CD4-positive, alpha-beta T cell treated with Interleukin-21 for 1 hour (primary cell): ENCODE measurements around the gene TCEAL7.

ENCODE experiments used
- DNase-seq: peaks from one replicate; pipeline ENCODE4 v3.0.0-alpha.2; 2020

Gene TCEAL7

GRCh38 chrX:103369479-103369878 is 39.4 kb downstream of the TCEAL7 start:
- DNase-seq, result no peak

- no peak for DNase-seq
Observed at GRCh38 chrX:103372886-103373285, 42.8 kb downstream of the TCEAL7 start.

DNA sequence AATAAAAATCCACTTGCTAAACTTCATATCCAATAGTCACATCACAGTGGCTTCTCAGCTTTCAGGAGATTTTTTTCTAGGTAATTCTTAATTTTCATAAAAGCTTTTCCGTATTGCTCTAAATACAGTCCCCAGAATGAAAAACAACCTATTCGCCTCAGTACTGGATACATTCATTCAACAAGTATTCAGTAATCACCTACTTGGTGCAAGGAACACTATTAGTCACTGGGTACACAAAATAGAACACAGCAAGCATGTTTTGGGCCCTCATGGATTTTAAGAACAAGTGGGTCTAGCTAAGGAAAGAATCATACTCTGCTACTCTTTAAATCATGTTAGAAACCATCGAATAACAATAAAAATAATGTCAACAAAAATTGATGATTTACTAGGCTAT is 43.5 kb downstream of the TCEAL7 start:
- no peak for DNase-seq

DNA sequence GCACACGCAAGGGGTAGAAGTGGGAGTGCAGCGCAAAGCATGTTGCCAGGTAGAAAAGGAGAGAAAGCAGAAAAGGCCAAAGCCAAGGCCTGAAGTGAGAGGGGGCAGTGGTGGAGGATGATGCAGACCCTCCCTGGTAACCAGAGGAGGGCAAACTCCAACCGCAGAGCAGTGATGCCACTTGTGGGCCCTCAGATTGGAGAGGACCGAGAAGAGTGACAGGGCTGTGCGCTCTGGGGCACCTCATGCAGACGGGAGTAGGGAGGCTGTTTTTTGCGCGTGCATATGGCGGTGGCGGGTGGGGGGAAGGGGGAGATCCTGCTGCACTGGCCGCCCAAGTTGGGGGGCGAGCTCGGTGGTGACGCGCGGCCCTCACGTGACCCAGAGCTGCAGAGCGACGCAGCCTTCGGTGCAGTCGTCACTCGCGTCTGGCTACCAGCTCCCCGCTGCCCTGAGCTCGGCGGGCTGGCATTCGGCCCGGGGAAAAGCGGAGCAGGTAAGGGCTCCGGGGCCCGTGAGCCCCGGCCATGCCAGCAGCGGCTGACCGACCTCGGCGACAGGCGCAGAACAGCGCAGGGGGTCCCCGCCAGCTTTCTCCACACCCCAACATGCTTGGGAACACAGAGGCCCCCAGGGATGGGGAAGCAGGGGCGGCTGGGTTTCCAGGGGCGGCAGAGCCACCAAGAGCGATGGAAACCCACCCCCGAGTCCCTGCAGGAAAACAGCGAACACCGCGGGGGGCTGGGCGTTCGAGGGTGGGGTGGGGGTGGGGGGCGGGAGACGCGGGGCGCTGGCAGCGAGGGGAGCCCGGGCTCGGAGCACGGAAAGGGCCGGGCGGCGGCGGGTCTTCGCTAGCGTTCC is 46.3 kb downstream of the TCEAL7 start, which contains the start of gene BEX3:
Gene BEX3, plus strand, starts transcription at position 421 of the 861 bp plus-strand sequence. CDS start 984 bp downstream, outside the sequence.
- DNase-seq, result peak; percentile 20

DNA sequence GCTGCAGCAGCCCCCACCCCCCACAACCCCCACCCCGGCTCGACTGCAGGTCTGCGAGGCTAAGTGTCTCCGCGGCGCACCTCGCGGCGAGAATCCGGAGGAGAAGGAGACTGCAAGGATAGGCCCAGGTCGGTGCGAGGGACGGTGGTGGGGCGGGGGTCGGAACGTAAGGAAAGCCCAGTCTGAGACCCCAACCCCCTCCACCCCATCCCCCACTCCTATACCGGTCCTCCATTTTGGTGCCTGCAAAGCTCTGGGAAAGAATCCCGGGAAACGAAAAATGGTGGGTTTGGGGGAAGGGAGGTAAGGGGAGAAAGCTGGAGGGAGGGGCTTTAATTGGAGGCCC is 46.9 kb downstream of the TCEAL7 start:
- no peak for DNase-seq

DNA sequence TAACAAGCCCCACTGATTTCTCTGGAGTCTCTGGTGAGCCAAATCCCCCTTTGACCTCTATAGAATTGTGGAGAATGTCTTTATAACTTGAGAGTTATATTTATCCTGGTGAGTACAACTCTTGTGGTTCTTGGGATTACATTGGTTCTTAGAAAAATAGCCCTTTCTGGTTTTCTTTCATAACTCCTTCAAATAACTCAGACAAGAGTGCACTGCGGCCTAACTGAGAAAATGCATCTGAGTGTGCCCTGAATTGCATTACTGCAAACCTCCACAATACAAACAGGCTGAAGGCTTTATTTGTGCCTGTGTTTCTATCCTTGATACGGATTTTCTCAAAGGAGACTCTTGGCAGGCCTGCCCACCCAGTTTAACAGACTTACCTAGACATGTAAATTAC is 49.0 kb downstream of the TCEAL7 start:
- no peak for DNase-seq
